Measurements from ENCODE around the gene BAAT. TPM values are rescaled to one million over a fixed set of nuclear protein-coding genes. Genes with fewer than 3 reads are reported as not detected.

Gene BAAT
- total and polyA plus RNA-seq, 2 experiments from 2014 or later, result 19.8 to 41.8 TPM

- H3K4me3 ChIP-seq, result no peak overlapping the region
- no peak for DNase-seq (ENCODE audit: low spot score)
- H3K36me3 ChIP-seq (replicated peaks; ENCODE audit: insufficient read depth, low read depth), result no peaks in the 10 kb centered on the region
- H3K79me2 ChIP-seq, result no peaks in the 10 kb centered on the region
- H3K4me1 ChIP-seq (ENCODE audit: insufficient read depth), result no peaks in the 10 kb centered on the region
- no peak overlapping the region for H3K27ac ChIP-seq
- H3K9me3 ChIP-seq (ENCODE audit: low read depth), result no peaks in the 10 kb centered on the region
- no peaks in the 10 kb centered on the region for H4K20me1 ChIP-seq (ENCODE audit: insufficient read depth, poor library complexity, severe bottlenecking)
- H3K4me2 ChIP-seq, result no peak overlapping the region
- no peaks in the 10 kb centered on the region for H3K9me2 ChIP-seq (replicated peaks; ENCODE audit: insufficient read depth)
- no peaks in the 10 kb centered on the region for H3K27me3 ChIP-seq
- H2AFZ ChIP-seq, result no peak overlapping the region
- TF ChIP-seq, protein P1, sequence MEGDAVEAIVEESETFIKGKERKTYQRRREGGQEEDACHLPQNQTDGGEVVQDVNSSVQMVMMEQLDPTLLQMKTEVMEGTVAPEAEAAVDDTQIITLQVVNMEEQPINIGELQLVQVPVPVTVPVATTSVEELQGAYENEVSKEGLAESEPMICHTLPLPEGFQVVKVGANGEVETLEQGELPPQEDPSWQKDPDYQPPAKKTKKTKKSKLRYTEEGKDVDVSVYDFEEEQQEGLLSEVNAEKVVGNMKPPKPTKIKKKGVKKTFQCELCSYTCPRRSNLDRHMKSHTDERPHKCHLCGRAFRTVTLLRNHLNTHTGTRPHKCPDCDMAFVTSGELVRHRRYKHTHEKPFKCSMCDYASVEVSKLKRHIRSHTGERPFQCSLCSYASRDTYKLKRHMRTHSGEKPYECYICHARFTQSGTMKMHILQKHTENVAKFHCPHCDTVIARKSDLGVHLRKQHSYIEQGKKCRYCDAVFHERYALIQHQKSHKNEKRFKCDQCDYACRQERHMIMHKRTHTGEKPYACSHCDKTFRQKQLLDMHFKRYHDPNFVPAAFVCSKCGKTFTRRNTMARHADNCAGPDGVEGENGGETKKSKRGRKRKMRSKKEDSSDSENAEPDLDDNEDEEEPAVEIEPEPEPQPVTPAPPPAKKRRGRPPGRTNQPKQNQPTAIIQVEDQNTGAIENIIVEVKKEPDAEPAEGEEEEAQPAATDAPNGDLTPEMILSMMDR (IDR thresholded peaks at IDR 0.05; ENCODE audit: poor library complexity), result no peak
- TF ChIP-seq EZH2 (IDR thresholded peaks at IDR 0.05; ENCODE audit: borderline replicate concordance) (no peak), EZH2phosphoT487 (IDR thresholded peaks at IDR 0.05; ENCODE audit: low read depth, severe bottlenecking, unreplicated experiment) (no peak)
- WGBS (ENCODE audit: low lambda C conversion rate, missing lambda C conversion rate), result 81% methylated on average over 2 of the region's 2 CpGs
These were observed 47.6 kb downstream of the BAAT start for GRCh38 chr9:101337237-101337636.

- Histone ChIP-seq H3K79me2 (no peaks in the 10 kb centered on the region), H3K4me1 (ENCODE audit: insufficient read depth) (no peaks in the 10 kb centered on the region), H3K9me3 (ENCODE audit: low read depth) (no peaks in the 10 kb centered on the region), H3K4me3 (no peak overlapping the region), H4K20me1 (ENCODE audit: insufficient read depth, poor library complexity, severe bottlenecking) (no peaks in the 10 kb centered on the region), H3K36me3 (replicated peaks; ENCODE audit: insufficient read depth, low read depth) (no peaks in the 10 kb centered on the region), H3K9me2 (replicated peaks; ENCODE audit: insufficient read depth) (no peaks in the 10 kb centered on the region), H3K4me2 (no peak overlapping the region), H3K27me3 (no peaks in the 10 kb centered on the region), H2AFZ (no peak overlapping the region), H3K27ac (no peak overlapping the region)
- no peak for DNase-seq (ENCODE audit: low spot score)
- TF ChIP-seq, protein P1 (IDR thresholded peaks at IDR 0.05; ENCODE audit: poor library complexity), result no peak
- TF ChIP-seq EZH2 (IDR thresholded peaks at IDR 0.05; ENCODE audit: borderline replicate concordance) (no peak), EZH2phosphoT487 (IDR thresholded peaks at IDR 0.05; ENCODE audit: low read depth, severe bottlenecking, unreplicated experiment) (no peak)
These were observed 48.7 kb downstream of the BAAT start for GRCh38 chr9:101336091-101336490.

GRCh38 chr9:101333926-101334702 is 50.7 kb downstream of the BAAT start:
- H3K9me3 ChIP-seq (ENCODE audit: low read depth), result no peaks in the 10 kb centered on the region
- H2AFZ ChIP-seq, result no peak overlapping the region
- no peaks in the 10 kb centered on the region for H4K20me1 ChIP-seq (ENCODE audit: insufficient read depth, poor library complexity, severe bottlenecking)
- no peak overlapping the region for H3K27ac ChIP-seq
- TF ChIP-seq, protein P1 (IDR thresholded peaks at IDR 0.05; ENCODE audit: poor library complexity), result no peak
- no peak overlapping the region for H3K4me3 ChIP-seq
- no peaks in the 10 kb centered on the region for H3K4me1 ChIP-seq (ENCODE audit: insufficient read depth)
- H3K27me3 ChIP-seq, result no peaks in the 10 kb centered on the region
- 93% methylated on average over 25 of the region's 25 CpGs for WGBS (ENCODE audit: low lambda C conversion rate, missing lambda C conversion rate)
- DNase-seq (ENCODE audit: low spot score), result no peak
- no peaks in the 10 kb centered on the region for H3K9me2 ChIP-seq (replicated peaks; ENCODE audit: insufficient read depth)
- H3K79me2 ChIP-seq, result no peaks in the 10 kb centered on the region
- no peak overlapping the region for H3K4me2 ChIP-seq
- H3K36me3 ChIP-seq (replicated peaks; ENCODE audit: insufficient read depth, low read depth), result no peaks in the 10 kb centered on the region
